8988T (cell line): ENCODE measurements around the gene LMTK3.

Source experiments
- DNase-seq: peaks from one replicate; pipeline ENCODE4 v3.0.0; 2011

The LMTK3 gene

DNA sequence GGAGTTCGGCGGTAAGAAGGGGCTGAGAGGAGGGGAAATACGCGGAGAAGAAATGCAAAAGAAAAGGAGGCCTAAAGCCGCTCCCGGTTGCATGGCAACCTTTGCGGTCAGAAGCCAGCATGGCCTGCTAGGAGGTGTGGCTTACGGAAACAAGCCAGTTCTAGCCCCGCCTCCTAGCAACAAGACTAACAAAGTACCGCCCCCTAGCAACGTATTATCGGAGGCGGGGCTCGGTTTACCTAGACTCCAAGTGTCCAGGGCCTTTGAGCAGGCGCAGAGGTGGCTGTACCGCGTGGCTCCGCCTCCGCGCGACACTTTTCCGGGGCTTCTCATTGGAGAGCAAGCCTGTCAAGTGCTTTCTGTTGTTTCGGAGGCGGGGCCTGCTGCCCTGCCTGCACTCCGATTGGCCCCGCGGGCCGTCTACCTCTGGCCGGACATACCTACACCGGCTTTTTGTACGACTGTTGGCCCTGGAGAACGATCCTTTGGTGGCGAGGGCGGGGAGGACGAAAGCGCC lies 42.8 kb downstream of the LMTK3 start:
- peak; percentile 78 for DNase-seq

DNA sequence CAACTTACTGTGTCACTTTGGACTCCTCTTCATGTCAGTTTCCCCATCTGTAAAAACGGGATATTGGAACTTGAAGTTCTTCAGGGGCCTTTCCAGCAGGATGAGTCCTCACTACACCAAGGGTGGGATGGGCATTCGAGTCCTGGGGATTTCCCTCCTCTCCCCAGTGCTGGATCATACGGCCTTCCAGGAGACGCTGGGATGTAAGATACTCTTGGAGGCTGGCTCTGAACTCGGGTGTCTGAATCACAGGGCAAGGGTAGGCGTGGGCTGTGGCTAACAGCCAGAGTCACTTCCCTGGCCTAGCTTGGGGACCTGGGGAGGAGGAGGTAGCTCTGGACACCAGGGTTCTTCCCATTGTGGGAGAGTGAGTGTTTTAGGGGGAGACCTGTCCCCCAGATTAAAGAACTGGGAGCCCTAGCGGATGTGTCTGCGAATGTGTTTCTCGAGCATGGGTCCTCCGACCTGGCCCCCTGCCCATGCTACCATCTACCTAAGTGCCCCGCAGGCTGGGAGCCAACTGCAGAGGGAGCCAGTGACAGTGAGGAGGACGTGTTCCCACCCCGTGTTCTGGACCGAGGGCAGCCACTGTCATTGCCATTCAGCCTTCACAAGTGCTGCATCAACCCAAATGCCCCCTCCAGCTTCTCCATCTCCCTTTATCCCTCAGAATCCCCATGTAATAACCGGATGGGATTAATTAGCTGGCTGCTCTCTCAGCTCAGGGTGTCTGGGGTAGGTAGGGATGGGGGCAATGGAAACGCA lies 44.9 kb downstream of the LMTK3 start:
- no peak for DNase-seq

GRCh38 chr19:48465215-48465614 lies 46.4 kb downstream of the LMTK3 start:
- no peak for DNase-seq

DNA sequence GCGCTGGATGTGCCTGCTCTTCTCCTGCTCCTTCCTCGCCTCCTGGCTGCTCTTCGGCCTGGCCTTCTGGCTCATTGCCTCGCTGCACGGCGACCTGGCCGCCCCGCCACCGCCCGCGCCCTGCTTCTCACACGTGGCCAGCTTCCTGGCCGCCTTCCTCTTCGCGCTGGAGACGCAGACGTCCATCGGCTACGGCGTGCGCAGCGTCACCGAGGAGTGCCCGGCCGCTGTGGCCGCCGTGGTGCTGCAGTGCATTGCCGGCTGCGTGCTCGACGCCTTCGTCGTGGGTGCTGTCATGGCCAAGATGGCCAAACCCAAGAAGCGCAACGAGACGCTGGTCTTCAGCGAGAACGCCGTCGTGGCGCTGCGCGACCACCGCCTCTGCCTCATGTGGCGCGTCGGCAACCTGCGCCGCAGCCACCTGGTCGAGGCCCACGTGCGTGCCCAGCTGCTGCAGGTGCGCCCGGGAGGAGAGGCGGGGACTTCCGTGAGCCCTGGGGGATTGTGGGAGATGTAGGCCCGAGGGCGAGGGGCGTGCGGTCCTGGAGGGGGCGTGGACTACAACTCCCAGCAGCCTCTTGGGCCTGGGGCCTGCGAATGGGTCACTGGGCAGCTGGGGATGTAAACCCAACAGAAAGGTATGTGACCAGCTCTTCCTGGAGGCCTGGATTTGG lies 49.5 kb downstream of the LMTK3 start:
- peak; percentile 73 for DNase-seq

GRCh38 chr19:48461651-48461981 lies 50.0 kb downstream of the LMTK3 start:
- no peak for DNase-seq

DNA sequence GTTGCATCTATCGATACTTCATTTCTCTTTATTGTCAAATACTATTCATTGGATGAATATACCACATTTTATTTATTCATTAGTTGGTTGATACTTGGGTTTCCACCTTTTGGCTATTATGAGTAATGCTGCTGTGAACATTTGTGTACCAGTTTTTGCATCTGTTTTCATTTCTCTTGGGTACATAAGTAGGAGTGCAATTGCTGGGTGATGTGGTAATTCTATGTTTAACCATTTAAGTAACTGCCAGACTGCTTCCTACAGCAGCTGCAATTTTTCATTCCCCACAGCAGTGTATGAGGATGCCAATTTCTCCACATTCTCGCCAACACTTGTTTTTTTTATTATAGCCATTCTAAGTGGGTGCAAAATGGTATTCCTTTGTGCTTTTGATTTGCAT lies 53.6 kb downstream of the LMTK3 start:
- DNase-seq, result no peak

DNA sequence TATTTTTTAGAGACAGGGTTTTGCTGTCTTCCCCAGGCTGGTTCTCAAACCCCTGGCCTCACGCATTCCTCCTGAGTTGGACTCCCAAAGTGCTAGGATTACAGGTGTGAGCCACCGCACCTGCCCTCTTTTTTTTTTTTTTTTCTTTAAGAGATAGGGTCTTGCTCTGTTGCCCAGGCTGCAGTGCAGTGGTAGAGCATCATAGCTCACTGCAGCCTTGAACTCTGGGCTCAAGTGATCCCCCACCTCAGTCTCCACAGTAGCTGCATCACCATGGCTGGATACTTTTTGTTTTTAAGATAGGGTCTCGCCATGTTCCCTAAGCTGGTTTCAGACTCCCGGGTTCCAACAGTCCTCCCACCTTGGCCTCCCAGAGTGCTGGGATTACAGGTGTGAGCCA lies 54.8 kb downstream of the LMTK3 start:
- DNase-seq, result no peak

DNA sequence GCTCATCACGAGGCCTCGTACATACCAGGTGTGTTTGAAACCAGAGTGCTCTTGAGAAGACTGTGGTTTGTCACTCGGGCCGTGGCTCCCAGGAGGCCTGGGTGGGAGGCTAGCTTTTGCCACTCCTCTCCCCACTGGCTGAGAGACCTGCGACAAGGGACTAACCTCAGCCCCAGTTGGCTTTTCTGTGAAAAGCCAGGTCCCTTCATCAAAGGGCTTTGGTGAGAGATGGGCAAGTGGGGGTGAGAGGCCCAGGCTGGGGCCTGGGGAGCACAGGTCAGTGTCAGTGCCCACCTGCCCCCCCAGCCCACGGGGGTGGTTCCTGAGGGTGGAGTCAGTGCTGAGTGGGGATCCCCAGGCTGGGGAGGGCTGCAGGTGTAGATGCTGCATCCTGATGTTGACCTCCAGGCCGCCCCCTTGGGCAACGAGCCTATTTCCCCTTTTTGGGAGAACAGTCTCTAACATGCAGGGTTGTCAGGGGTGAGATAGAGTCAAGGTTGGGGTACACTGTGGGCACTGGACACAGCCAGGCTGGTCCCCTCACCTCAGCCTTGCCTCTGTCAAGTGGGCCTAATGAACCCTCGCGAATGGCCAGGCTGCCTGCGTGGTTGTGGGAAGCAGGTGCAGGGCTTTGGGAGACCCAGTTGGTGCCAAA lies 55.6 kb downstream of the LMTK3 start:
- no peak for DNase-seq

DNA sequence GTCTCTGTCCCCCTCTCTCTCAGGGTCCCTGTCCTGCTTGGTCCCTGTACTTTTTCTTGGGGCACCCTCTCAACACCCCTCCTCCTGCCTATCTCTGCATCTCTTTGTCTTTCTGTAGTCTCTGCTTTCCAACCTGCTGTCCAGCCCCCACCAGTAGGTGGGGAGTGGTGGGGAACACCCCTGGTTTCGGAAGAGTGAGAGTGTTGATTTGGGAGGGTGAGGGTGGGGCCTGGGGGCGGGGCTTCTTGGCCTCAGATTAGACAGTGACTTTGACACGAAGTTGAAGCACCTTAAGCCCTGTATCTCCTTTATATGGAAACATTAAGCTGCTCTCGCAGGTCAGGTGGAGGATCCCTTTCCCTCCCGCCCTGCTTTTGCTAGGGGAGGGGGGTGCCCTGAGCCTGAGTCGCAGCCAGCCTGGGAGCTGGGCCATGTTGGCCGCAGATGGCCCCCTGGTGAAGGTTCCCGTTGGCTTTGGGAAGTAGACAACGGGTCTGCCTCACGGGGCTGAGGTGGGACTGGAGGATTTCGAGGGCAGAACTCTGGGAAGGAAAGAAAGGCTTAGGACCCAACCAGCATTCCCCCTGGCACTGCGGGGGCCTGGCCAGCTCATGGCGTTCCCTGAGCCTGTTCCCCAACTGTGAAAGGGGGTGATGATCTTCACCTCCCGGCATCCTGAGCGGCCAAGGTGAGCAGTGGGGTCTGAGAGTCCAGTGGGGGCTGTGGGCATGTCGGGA lies 56.3 kb downstream of the LMTK3 start, which contains the start of gene KCNJ14:
Gene KCNJ14, plus strand, starts transcription at position 404 of the 737 bp plus-strand sequence. CDS start 6,151 bp downstream, outside the sequence.
- DNase-seq, result no peak

GRCh38 chr19:48454150-48454730 lies 57.4 kb downstream of the LMTK3 start:
- no peak for DNase-seq

DNA sequence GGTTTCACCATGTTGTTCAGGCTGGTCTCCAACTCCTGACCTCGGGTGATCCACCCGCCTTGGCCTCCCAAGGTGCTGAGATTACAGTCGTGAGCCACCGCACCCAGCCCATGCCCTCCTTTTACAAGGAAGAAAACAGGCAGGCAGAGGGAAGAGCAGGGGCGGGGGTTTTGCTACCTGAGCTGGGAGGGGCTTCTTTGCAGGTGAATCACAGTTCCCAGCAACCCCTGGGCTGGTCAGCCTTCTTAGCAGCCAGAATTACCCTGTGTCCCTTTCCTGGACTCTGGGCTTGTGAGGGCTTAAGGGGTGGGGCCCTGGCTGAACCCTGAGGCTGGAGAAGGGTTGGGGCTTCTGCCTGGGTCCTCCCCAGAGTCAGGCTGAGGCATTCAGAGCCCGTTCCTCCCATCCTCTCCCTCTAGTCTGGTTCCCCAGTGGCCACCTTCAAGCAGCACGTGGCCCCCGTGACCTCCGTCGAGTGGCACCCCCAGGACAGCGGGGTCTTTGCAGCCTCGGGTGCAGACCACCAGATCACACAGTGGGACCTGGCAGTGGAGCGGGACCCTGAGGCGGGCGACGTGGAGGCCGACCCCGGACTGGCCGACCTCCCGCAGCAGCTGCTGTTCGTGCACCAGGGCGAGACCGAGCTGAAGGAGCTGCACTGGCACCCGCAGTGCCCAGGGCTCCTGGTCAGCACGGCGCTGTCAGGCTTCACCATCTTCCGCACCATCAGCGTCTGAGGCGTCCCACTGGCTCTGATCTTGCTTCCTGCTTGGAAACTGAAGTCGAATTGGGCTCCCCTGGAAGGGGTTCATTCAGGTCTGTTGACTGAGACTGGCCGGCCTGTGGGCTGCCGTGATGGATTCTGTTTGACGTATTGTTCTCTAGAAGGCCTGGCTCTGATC lies 59.1 kb downstream of the LMTK3 start:
- DNase-seq, result no peak

DNA sequence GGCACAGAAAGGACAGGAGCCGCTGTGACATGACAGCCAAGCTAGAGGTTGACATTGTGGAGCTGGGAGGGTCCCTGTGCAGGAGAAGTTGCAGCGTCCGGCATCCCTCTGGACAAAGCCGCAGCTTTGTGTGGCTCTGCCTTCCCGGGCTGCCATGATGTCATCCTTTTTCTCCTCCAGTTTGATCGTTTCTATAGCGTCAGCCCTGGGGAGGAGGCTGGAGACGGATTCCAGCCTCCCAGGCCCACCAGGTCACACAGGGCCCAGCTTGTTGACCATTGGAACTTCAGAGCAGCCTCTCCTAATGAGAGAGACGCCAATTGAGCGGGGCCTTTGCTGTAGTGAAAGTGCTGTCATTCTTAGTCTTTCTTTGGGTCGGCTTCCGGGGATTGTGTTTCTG lies 60.0 kb downstream of the LMTK3 start:
- no peak for DNase-seq

DNA sequence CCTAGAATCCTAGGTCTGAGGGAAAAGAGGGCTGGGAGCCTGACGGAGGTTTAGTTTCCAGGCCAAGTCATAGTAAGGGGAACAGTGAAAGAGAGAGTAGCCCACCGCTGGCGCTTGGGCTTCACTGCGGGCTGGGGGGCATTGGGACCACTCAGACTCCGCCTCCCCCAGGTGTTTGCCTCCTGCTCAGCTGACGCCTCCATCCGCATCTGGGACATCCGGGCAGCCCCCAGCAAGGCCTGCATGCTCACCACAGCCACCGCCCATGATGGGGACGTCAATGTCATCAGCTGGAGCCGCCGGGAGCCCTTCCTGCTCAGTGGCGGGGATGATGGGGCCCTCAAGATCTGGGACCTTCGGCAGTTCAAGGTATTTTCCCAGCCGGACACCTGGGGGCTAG lies 60.8 kb downstream of the LMTK3 start:
- no peak for DNase-seq

GRCh38 chr19:48450441-48450840 lies 61.2 kb downstream of the LMTK3 start:
- DNase-seq, result no peak

DNA sequence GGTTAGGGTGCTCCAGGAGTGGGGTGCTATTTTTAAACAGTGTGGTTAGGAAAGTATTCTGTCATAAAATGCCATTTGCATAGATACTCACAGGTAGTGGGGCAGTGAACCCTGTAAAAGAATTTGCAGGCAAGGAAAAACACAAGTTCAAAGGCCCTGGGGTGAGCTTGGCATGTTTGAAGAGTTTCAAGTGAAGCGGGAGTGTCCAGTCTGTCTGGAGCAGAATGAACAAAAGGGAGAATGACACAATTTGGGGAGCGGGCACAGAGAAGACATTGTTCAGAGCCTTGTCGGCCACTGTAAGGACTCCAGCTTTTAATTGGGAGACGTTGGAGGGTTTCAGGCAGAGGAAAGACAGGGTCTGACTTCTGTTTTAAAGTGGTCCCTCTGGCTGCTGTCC lies 63.1 kb downstream of the LMTK3 start:
- no peak for DNase-seq

- DNase-seq, result no peak
These were observed 65.1 kb downstream of the LMTK3 start for GRCh38 chr19:48446579-48446978.

DNA sequence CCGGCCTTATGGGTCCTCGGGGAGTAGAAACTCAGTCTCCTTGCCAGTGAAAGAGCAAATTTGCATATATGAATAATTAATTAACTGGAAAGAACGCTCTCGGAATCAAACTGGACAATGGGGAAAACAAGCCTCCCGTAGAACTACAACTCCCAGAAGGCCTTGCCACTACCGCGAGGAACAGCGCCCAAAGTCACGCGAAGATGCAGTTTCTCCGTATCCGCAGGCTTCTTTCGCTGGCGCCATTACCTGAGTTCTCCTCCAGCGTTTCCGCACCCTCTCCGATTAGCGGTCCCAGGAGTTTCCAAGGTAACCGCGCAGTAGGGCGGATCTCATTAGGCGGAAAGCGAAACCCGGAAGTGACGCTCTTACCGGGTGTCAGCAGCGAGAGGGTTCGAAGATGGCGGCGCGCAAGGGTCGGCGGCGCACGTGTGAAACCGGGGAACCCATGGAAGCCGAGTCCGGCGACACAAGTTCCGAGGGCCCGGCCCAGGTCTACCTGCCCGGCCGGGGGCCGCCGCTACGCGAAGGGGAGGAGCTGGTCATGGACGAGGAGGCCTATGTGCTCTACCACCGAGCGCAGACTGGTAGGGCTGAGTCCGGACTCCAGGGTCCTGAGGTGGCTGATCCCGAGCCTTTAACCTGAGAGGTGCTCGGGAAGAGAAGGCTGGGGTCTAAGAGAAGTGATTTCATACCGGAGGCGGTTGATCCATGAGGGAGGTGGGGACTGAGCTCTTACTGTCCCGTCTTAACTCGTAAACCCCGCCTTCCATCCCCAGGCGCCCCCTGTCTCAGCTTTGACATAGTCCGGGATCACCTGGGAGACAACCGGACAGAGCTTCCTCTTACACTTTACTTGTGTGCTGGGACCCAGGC lies 65.8 kb downstream of the LMTK3 start, which contains the start of gene GRWD1:
Gene GRWD1, plus strand, starts transcription at position 378 of the 876 bp plus-strand sequence. Its CDS starts 23 bp downstream, at position 401.
- peak; percentile 91 for DNase-seq

DNA sequence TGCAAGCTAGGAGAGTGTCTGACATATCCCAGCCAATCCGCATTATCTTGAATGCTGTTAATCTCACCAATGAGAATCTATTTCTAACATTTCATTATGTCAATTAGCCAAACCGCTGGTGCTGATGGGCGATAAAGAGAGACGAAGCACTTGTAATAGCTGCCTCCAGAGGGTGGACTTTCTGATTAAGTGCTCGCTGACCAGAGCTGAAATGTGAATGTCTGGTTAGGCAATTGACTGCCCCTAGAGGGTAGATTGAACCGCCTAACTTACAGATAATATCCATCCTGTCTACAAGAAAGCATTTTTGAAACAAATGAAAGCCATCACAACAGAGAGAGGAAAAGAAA lies 66.4 kb downstream of the LMTK3 start:
- DNase-seq, result no peak

GRCh38 chr19:48444936-48445200 lies 66.8 kb downstream of the LMTK3 start:
- no peak for DNase-seq

DNA sequence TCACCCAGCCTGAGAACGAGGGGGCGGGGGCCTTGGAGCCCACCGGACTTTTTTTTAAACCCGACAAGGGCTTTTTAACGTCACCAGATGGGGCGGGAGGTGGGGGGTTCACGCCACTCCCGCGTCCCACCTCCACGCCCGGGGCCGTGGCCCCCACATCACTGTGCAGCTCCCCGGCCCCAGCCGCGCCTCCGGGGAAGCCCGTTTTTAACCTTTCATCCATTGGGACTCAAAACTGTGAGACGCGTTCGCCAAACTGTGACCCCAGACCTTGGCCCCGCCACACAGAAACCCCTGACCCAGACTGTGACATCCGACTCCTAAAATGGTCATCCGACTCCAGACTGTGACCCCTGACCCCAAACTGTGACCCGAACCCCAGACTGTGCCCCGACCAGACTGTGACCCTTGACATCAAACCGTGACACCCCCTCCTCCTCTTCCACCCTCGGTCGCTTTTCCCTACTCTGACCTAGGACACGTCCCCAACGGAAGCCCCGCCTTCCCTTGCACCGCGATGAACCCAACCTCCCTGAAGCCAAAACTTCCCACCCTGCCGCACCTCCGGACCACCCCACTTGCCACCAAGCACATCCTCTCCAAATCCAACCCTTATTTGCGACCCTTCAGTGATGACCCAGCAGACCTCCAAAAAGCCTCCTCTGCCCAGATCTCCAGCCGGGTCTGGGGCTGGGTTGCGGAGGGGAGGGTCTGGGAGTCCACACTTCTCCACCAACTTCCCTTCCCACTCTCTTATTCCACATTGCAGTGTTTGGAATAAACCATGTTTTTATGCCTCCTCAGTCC lies 67.3 kb downstream of the LMTK3 start:
- DNase-seq, result no peak
